Inflammatory macrophage (primary cell): ENCODE results near the gene ACOX1.
"Not testable (repeated sequence)": the region's sequence is repeated elsewhere in the genome, so short reads cannot be mapped to it uniquely, and the experiment has no call there.

Source experiments
- DNase-seq, 2 donors: peaks; one replicate each; pipeline ENCODE4 v3.0.0-alpha.2; 2020 to 2022

The ACOX1 gene

GRCh38 chr17:75980188-75981018 is 1.4 kb upstream of the ACOX1 start:
- DNase-seq: peak in 1 of 2 donors; percentile 8

DNA sequence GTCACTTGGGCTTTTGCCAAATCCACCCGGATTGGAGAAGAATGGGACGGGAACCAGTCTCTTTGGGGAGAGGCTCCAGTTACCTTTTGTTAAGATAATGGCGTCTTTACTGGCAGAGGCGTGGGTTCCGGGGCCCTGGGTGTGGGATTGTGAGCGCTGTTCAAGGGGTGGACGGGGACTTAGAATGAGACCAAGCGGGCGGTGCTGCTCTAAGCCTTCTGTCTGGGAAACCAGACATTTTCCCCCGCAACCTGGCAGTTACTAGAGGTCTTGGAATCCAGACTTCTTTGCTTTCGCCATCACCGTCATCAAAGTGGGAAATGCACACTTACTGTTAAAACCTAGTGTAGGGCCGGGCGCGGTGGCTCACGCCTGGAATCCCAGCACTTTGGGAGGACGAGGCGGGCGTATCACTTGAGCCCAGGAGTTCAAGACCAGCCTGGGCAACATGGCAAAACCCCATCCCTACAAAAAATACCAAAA is 780 bp upstream of the ACOX1 start:
- no peak for DNase-seq

- DNase-seq: no peak
Observed at GRCh38 chr17:75976175-75976848, 2.7 kb downstream of the ACOX1 start.

- no peak for DNase-seq
Observed at GRCh38 chr17:75975757-75976174, 3.2 kb downstream of the ACOX1 start.

- not testable (repeated sequence) for DNase-seq
Observed at GRCh38 chr17:75975187-75975586, 3.8 kb downstream of the ACOX1 start.

GRCh38 chr17:75970626-75971025 is 8.3 kb downstream of the ACOX1 start:
- DNase-seq: no peak

- peak; percentile 56 to 72 for DNase-seq
Observed at GRCh38 chr17:75970011-75970523, 8.9 kb downstream of the ACOX1 start.

DNA sequence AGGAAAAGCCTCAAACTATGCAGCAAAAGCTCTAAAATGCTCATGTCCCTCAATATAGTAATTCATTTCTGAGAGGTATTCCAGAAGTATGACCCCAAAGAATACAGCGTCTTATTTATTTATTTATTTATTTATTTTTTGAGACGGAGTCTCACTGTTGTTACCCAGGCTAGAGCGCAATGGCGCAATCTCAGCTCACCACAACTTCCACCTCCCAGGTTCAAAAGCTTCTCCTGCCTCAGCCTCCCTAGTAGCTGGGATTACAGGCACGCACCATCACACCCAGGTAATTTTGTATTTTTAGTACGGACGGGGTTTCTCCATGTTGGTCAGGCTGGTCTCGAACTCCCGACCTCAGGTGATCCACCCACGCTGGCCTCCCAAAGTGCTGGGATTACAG is 9.9 kb downstream of the ACOX1 start:
- not testable (repeated sequence) for DNase-seq

DNA sequence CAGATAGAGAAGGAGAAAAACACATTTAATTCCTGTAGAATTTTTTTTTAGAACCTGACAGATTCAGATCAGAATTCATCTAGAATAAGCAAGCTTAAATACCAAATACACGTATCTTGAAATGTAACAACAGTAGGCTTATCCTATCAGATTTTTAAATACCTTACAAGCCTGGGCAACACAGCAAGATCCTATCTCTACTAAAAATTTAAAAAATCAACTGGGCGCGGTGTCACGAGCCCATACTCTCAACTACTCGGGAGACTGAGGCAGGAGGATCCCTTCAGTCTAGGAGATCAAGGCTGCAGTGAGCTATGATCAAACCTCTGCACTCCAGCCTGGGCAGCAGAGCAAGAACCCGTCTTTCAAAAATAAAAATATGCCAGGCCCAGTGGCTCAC is 13.5 kb downstream of the ACOX1 start:
- DNase-seq: no peak

DNA sequence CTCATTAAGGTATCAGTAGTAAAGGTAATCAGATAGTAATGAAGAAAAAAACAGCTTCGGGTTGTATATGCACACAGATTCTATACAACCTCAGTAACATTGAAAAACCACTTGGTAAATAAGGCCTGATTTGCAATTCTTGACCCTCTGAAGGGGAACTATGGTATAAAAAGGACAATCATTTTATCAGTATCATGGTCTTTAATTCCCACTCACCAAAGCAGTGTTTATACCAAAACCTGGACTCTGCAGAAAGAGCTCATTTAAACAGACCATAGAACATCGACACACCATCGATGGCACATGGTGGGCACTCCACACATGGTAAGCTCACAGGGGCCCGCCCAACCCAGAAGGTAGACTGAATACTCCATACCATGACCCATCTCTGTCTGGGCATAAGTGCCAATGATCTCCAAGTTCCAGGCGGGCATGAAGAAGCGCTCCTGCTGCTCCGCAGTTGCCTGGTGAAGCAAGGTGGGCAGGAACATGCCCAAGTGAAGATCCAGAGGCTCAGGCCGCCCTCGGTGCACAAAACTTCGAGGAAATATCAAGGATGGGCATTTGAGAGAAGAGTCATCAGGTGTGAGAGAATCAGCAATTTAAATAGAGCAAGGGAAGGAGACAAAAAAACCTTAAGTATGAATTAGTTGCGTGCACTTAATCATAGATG is 19.0 kb downstream of the ACOX1 start:
- no peak for DNase-seq

GRCh38 chr17:75959051-75959838 is 19.7 kb downstream of the ACOX1 start:
- no peak for DNase-seq

GRCh38 chr17:75950855-75951554 is 28.0 kb downstream of the ACOX1 start:
- DNase-seq: no peak

- DNase-seq: no peak
Observed at GRCh38 chr17:75950421-75950820, 28.5 kb downstream of the ACOX1 start.

GRCh38 chr17:75945211-75945610 is 33.8 kb downstream of the ACOX1 start:
- no peak for DNase-seq

DNA sequence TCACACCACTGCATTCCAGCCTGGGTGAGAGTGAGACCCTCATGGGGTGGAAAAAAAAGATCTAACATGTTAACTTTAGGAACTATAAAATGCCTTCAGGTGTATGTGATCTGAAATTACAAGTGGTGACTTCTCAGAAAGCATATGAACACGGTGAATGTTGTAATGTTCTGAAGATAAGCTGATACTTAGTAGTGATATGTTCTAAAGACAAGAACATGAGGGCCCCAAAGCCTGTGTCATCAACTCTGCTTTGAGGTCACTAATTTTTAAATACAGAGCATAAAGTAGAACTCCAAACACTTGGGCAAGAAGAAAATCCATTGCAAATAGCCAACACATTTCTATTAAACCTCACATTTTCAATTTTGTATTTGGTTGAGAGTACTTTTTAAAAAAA is 35.5 kb downstream of the ACOX1 start:
- DNase-seq: no peak

- no peak for DNase-seq
Observed at GRCh38 chr17:75942473-75942872, 36.5 kb downstream of the ACOX1 start.

GRCh38 chr17:75941442-75941819 is 37.5 kb downstream of the ACOX1 start:
- DNase-seq: no peak

DNA sequence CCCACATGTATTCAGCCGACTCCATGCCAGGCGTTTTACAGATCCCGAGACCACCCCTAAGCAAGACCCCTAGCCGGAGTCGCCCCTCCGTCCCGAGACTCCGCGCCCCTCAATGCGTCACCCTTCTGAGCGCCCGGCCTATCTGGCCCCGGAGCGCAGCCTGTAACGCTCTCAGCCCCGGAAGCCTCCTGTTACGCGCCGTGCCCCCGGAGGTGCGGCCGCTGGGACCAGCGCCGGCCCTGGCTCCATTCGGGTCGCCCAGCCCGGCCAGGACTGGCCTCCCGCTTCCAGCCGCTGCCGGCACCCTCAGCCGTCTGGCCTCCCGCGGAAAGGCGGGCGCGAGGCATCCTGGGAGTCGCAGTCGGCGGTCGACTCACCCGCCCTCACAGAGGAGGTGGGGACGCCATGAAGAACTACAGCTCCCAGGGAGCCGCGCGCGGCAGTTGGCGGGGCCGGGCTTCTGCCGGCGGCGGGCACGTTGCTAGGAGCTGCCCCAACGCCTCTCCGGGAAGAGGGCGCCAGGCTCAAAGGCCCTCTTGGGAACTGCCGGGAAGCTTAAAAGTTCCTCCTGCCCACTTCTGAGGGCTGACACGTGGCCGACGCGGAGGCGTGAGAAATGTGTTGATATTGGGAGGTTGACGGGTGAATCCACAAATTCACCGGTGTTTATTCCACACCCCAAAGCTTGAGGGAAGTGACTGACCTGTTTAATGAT is 38.1 kb downstream of the ACOX1 start, which contains the start of gene FBF1:
Gene FBF1 (minus strand): TSS at position 316 of the 715 bp plus-strand sequence. CDS start 2,893 bp downstream, outside the sequence.
- DNase-seq: peak; percentile 95 to 97

GRCh38 chr17:75937652-75938051 is 41.3 kb downstream of the ACOX1 start:
- no peak for DNase-seq

DNA sequence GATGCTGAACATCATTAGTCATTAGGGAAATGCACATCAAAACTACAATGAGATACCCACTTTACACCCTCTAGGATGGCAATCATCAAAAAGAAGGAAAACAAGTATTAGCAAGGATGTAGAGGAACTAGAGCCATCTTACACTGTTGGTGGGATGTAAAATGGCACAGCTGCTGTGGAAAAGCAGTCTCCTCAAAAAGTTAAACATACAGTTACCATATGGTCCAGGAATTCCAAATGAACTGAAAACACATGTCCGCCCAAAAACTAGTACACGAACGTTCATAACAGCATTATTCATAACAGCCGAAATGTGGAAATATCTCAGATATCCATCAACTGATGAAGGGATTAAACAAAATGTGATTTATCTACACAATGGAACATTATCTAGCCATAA is 45.2 kb downstream of the ACOX1 start:
- no peak for DNase-seq

- no peak for DNase-seq
Observed at GRCh38 chr17:75932852-75933251, 46.1 kb downstream of the ACOX1 start.
